SH-SY5Y (cell line): ENCODE data around the gene ETS2.

ENCODE experiments used
- GATA2 ChIP-seq: IDR thresholded peaks from 2 replicates; pipeline ENCODE4 v1.6.1; 2011; ENCODE audit warnings: mild to moderate bottlenecking, low read depth, low read length
- GATA3 ChIP-seq: IDR thresholded peaks from 2 replicates; pipeline ENCODE4 v1.6.1; 2011; ENCODE audit warnings: low read depth, mild to moderate bottlenecking, low read length, moderate library complexity

DNA sequence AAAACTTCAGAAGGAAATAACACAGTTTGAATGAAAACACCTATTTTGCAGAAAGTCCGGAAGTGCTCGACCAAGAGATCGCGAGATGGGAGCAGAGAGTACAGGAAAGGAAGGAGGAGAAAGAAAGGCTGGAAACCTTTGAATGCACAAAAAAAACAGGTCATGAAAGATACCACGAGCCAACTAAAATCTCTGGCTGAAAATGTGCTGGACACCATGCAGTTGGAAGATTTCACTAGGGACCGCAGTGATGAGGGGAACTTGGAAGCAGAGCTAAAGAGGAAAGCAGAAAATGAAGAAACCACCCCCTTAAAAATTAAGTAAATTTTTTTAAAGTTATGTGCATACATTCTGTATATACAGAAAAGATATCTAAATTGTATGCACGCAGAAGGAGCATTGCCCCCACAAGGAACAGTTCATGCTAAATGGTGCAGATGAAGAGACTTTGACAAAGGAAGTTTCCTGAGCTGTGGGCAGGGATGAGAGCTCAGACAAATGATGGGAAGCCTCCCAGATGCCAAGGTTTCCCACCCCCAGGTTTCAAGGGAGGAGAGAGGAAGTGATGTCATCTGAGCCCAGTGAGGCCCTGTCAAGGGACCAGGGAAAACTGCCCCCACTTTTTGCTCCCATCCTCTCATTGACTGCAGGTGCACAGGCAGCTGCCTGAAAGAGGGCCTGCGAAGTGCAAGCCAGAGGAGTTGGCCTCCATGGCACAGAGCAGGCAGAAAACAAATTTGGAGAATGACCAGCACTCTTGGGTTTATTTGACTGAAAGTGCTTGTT lies 52.5 kb downstream of the ETS2 start:
- TF ChIP-seq GATA3 = no peak
- TF ChIP-seq GATA2 = no peak
